Occipital lobe (tissue), 3 donors: ENCODE measurements around the gene NELFE. TPM values are rescaled to one million over a fixed set of nuclear protein-coding genes. Genes with fewer than 3 reads are reported as not detected.
"Not testable (repeated sequence)": the region's sequence is repeated elsewhere in the genome, so short reads cannot be mapped to it uniquely, and the experiment has no call there.

Experiments
- DNase-seq: peaks from one replicate; lab custom pipeline; 2025; lab: John Stamatoyannopoulos, UW
- small RNA-seq: library from RNA; depleted of rRNA; stranded (forward); fragments of <200 nt; gene quantifications from one replicate; pipeline ENCODE3, GENCODE V24; 2014
- total RNA-seq: library from RNA; depleted of rRNA; stranded (reverse); fragments of >200 nt; gene quantifications from one replicate; pipeline ENCODE4 v1.2.3, GENCODE V29; 2014

Gene NELFE
- total RNA-seq, 1 donor from 2014 or later = 37.4 TPM

DNA sequence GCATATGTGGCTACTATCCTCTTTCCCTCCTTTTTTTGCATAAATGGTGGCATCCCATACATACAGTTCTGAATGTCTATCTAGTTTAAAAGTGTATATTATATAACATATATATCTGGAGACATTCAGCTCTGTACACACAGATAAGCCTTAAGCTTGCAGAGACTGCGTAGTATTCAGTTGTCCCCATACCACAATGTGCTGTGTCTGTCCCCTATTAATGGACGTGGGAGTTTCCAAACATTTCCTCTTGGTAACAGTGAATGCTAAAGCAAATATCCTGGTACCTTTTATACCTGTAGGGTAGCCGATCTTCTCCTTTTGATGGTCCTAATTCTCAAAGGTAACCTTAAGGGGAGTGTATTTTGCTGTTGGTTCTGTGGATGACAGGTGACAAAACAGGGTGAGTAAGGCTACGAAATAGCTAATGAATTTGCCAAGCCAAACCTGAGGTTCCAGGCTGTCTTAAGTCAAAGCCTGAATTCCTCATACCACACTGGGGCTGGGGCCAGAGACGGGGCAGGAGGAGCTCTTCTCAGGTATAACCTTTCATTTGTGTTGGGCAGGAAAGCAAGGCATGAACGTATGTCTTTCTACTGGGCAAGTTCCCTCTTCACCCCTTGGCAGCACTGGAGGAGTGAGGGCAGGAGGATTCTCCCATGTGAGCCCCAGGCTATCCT, 39.0 kb downstream of the NELFE start:
- DNase-seq = no peak

DNA sequence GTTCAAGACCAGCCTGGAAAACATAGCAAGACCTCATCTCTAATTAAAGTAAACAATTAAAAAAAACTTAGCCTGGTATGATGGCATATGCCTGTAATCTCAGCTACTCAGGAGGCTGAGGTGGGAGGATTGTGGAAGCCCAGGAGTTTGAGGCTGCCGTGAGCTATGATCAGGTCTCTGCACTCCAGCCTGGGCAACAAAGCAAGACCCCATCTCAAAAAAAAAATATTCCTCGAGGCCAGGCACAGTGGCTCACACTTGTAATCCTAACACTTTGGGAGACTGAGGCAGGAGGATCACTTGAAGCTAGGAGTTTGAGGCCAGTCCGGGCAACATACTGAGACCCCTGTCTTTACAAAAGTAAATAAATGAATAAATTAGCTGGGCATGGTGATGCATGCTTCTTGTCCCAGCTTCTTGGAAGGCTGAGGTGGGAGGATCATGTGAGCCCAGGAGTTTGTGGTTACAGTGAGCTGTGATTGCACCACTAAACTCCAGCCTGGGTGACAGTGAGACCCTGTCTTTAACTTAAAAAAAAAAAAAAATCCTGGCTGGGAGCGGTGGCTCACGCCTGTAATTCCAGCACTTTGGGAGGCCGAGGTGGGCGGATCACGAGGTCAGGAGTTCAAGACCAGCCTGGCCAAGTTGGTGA, 40.6 kb downstream of the NELFE start:
- no peak for DNase-seq

DNA sequence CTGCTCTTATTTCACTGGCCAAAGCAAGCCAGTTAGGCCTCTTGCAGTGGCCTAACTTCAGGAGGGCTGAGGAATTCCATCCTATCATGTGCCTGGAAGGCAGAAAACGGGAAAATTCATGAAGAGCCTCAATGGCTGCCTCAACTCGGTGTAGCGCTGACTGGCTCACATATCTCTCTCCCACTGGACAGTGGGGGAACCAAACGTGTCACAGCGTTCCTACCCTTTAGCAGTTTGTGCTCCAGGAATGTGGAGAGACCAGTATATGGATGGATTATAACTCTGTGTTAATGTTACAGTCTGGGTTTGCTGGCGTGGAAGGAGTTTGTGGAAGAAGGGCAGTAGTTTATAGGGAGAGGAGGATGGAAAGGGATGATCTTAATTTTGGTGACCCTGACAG, 43.0 kb downstream of the NELFE start:
- no peak for DNase-seq

DNA sequence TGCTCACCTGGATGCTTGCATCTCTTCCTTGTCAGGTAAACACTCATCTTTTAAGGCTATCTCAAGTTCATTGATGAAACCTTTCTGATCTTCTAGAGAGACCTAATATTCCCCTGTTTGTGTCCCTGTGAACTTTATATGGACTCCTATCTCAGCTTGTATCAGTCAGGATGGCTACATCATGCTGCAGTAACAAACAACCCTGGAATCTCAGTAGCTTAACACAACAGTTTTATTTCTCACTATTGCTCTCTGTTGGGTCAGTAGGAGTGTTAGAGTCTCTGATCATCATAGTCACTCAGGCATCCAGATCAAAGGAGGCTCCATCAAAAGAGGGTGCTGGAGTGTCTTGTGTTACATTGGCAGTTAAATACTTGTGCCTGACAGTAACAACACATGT, 43.4 kb downstream of the NELFE start:
- DNase-seq = no peak

DNA sequence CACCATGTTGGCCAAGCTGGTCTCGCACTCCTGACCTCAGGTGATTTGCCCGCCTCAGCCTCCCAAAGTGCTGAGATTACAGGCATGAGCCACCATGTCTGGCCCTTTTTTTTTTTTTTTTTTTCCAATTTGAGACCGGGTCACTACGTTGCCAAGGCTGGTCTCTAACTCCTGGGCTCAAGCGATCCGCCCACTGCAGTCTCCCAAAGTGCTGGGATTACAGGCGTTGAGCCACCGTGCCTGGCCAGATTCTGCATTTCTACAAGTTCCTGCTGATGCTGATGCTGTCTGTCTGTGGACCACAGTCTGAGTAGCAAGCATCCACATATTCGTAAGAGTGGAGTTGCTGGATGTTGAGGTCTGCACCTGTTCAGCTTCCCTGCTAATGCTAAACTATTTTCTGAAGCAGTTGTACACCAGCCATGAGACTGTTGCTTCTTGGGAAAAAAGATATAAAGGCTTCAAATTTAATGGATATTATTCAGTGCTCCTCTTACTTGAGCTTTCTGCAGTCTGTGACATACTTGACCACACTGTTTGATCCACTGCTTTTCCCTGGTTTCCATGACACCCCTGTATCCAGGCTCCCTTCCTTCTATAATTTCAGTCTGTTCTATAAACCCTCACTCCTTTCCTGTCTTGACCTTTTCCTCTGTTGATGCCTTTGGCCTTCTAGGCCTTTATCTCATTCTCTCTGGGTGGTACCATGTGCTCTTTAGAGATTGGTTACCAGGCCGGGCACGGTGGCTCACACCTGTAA, 46.8 kb downstream of the NELFE start:
- DNase-seq = no peak

DNA sequence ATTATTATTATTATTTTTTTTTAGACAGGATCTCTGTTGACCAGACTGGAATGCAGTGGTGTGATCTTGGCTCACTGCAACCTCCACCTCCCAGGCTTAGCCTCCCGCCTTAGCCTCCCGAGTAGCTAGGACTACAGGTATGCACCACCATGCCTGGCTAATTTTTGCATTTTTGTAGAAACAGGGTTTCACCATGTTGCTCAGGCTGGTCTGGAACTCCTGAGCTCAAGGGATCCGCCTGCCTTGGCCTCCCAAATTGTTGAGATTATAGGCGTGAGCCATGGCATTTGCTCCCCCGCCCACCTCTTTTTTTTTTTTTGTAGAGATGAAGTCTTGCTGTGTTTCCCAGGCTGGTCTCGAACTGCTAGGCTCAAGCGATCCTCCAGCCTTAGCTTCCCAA, 49.5 kb downstream of the NELFE start:
- DNase-seq = not testable (repeated sequence)

DNA sequence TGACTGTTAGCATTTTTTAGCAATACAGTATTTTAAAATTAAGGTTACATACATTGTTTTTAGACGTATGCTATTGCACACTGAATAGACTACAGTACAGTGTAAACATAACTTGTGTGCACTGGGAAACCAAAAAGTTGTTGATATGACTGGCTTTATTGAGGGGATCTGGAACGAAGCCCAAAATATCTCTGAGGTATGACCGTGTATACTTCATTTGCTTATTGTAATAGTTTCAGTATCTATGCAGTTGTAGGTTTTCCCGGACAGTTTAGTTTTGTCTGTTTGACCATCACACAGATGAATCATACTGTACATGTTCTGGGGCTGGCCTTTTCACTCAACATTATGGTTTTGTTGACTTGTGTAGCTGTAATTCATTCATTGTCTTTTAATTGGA, 50.0 kb downstream of the NELFE start:
- DNase-seq = no peak

DNA sequence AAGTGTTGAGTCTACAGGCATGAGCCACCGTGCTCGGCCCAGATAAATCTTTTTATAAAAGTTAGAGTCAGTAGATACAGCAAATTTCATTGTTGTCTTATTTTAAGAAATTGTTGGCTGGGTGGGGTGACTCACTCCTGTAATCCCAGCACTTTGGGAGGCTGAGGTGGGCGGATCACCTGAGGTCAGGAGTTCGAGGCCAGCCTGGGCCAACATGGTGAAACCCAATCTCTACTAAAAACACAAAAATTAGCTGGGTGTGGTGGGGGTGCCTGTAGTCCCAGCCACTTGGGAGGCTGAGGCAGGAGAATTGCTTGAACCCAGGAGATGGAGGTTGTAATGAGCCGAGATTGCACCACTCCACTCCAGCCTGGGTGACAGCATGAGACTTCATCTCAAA, 50.5 kb downstream of the NELFE start:
- DNase-seq = not testable (repeated sequence)

DNA sequence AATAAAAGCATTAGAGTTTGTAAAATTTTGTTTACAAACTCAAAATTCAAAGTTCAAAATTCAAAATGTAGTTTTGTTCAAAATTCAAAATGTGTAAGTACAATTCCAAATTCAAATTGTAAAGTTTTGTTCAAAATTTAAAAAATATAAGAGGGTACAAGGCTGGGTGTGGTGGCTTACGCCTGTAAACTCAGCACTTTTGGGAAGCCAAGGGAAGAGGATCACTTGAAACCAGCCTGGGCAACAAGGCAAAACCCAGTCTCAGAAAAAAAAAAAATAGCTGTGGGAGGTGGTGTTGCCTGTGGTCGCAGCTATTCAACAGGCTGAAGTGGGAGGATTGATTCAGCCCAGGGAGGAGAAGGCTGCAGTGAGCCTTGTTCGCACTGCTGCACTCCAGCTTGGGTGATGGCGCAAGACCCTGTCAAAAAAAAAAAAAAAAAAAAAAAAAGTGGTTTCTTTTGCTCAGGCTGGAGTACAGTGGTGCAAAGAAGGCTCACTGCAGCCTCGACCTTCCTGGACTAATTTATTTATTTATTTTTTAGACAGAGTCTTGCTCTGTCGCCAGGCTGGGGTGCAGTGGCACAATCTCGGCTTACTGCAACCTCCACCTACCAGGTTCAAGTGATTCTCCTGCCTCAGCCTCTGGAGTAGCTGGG, 51.5 kb downstream of the NELFE start:
- no peak for DNase-seq

DNA sequence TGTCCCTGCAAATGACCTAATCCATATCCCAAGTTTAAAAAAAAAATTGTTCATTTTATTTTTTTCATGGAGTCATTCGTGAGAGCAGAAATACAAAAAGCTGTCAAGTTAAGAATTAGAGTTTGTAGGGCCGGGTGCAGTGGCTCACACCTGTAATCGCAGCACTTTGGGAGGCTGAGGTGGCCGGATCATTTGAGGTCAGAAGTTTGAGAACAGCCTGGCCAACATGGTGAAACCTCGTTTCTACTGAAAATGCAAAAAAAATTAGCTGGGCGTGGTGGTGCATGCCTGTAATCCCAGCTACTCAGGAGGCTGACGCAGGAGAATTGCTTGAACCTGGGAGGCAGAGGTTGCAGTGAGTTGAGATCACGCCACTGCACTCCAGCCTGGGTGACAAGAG, 52.0 kb downstream of the NELFE start:
- not testable (repeated sequence) for DNase-seq

DNA sequence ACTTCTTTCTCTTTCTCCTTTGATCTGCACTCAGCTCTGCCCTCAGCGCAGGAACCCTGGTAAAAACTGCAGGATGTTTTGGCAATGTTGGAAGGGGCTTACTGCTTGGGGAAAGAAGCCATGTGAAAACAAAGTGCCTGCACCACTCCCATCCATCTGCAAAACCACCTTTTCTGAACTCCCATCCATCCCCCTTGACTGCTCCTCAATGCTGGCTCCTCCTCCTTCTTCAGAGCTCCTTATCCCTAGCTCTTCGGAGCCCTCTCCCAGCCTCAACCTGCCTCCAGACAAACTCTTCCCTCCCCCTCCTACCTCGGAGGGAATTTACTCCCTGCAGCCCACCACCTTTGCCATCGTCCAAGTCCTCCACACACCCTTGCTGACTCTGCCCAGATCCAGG, 52.6 kb downstream of the NELFE start:
- no peak for DNase-seq

DNA sequence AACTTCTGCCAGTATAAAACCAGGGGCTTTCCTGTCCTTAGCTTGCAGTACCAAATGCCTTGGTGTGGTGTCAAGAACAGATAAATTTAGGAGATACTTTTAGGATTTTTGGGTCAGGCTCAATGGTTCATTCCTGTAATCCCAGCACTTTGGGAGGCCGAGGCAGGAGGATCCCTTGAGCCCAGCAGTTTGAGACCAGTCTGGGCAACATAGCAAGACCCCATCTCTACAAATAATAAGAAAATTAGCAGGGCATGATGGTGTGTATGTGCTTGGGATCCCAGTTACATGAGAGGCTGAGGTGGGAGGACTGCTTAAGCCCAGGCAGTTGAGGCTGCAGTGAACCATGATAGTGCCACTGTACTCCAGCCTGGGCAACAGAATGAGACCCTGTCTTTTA, 53.7 kb downstream of the NELFE start:
- DNase-seq = no peak

DNA sequence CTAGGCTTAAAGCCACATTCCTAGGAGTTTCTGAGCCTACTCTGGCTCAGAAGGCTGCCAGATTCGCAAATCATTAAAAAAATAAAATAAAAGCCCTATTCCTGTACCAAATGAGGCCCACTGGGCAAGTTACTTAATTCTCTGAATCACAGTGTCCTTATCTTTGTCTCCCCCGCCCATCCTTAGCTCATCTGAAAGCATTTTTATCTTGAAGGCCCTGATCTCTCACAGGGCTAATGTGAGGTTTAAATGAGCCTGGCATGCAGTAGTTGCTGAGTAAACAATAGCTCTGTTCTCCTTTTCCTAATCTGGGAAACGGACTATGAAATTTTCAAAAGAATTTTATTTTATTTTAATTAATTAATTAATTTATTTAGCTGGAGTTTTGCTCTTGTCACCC, 54.8 kb downstream of the NELFE start:
- no peak for DNase-seq

Small RNA genes lying within 50 kb of the gene (small RNA-seq; reads per million reads assigned to genes)
- not detected for gene AL645922.1

Other genes with a start within 250 kb of the NELFE start
- gene LY6G6D, start 243.6 kb downstream of the NELFE start, total RNA-seq = not detected
- 0.31 TPM for gene LY6G6C, start 237.2 kb downstream of the NELFE start, total RNA-seq
- not detected for gene MPIG6B, start 235.6 kb downstream of the NELFE start, total RNA-seq
- gene DDAH2, start 229.7 kb downstream of the NELFE start, total RNA-seq = 117 TPM
- 35.2 TPM for gene CLIC1, start 222.4 kb downstream of the NELFE start, total RNA-seq
- gene MSH5, start 219.0 kb downstream of the NELFE start, total RNA-seq = 4.2 TPM
- 0.31 TPM for gene SAPCD1, start 196.3 kb downstream of the NELFE start, total RNA-seq
- gene VWA7, start 181.6 kb downstream of the NELFE start, total RNA-seq = 0.31 TPM
- gene VARS1, start 163.2 kb downstream of the NELFE start, total RNA-seq = 25.6 TPM
- 22.9 TPM for gene LSM2, start 152.0 kb downstream of the NELFE start, total RNA-seq
- gene HSPA1L, start 143.7 kb downstream of the NELFE start, total RNA-seq = 4.4 TPM
- gene HSPA1A, start 143.4 kb downstream of the NELFE start, total RNA-seq = 117 TPM
- gene HSPA1B, start 131.2 kb downstream of the NELFE start, total RNA-seq = 121 TPM
- 20.3 TPM for gene NEU1, start 96.2 kb downstream of the NELFE start, total RNA-seq
- gene SLC44A4, start 80.0 kb downstream of the NELFE start, total RNA-seq = not detected
- 83.9 TPM for gene EHMT2, start 61.3 kb downstream of the NELFE start, total RNA-seq
- gene ZBTB12, start 56.9 kb downstream of the NELFE start, total RNA-seq = 25.6 TPM
- 4.7 TPM for gene C2, start 31.3 kb downstream of the NELFE start, total RNA-seq
- gene CFB, start 12.9 kb downstream of the NELFE start, total RNA-seq = 0.62 TPM
- 27.6 TPM for gene SKIC2, start 204 bp upstream of the NELFE start, total RNA-seq
- gene DXO, start 13.2 kb upstream of the NELFE start, total RNA-seq = 6.9 TPM
- 8.6 TPM for gene C4A, start 23.1 kb upstream of the NELFE start, total RNA-seq
- 9.2 TPM for gene C4B, start 55.8 kb upstream of the NELFE start, total RNA-seq
- not detected for gene CYP21A2, start 79.4 kb upstream of the NELFE start, total RNA-seq
- gene TNXB, start 150.4 kb upstream of the NELFE start, total RNA-seq = 2.5 TPM
- 15.4 TPM for gene ATF6B, start 169.3 kb upstream of the NELFE start, total RNA-seq
- 3.3 TPM for gene FKBPL, start 171.3 kb upstream of the NELFE start, total RNA-seq
- 0.78 TPM for gene PRRT1, start 193.0 kb upstream of the NELFE start, total RNA-seq
- gene PPT2, start 195.2 kb upstream of the NELFE start, total RNA-seq = 15.1 TPM
- 7.5 TPM for gene EGFL8, start 205.6 kb upstream of the NELFE start, total RNA-seq
- 13.6 TPM for gene AGPAT1, start 217.1 kb upstream of the NELFE start, total RNA-seq
- 71.7 TPM for gene RNF5, start 219.4 kb upstream of the NELFE start, total RNA-seq
- 0.78 TPM for gene AGER, start 225.3 kb upstream of the NELFE start, total RNA-seq
- gene PBX2, start 231.2 kb upstream of the NELFE start, total RNA-seq = 18.1 TPM
- gene GPSM3, start 233.7 kb upstream of the NELFE start, total RNA-seq = 0.78 TPM